DMS153 treated with DMSO at 0.1 percent for 48 hours (cell line): ENCODE results near the gene COPS6.

Experiments used
- DNase-seq: peaks from one replicate; lab custom pipeline; 2025; ENCODE audit not compliant: unreplicated experiment; lab: John Stamatoyannopoulos, UW

Gene COPS6

DNA sequence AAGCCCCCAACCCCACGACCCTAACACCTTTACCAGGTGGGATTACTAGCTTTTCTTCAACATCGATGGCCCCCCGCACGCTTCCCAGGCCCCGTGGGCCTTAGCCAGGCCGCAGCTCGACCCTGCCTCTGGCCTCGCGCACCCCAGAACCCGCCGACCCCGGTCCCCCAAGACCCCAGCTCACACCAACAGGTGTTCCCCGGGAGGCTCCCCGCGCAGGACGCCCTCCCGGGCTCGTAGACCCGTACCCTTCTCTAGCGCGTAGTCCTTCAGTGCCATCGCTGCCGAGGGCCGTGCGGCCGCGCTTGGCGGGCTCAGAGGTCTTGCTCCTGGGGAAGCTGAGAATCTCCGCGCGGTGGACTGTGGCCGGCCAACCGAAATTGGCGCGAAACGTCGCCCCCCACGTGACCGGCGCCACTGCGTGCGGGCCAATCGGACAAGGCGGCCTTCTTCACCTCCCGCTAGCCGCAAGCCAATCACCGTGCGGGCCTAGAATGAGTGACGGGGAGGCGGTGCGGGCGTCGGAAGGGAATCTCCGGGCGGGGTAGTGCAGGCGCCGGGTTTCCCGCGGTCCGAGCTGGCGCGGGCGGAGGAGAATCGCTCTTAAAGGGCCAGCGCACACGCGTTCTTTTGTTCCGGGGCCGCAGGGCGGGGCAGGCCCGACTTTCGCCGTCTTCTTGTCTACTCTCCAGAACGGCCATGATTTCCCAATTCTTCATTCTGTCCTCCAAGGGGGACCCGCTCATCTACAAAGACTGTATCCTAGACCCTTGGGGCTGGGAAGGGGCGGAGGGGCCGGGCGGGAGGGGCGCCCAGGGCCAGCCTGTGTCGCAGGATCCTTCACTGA lies 12.5 kb downstream of the COPS6 start, which contains the start of the genes AP4M1 and MCM7:
Gene AP4M1, plus strand, starts transcription at position 628 of the 847 bp plus-strand sequence. Its CDS starts 72 bp downstream, at position 700.
Gene MCM7, minus strand, starts transcription at position 382 of the 847 bp plus-strand sequence. Its CDS starts 103 bp downstream, at position 279.
- peak; percentile 95 for DNase-seq

DNA sequence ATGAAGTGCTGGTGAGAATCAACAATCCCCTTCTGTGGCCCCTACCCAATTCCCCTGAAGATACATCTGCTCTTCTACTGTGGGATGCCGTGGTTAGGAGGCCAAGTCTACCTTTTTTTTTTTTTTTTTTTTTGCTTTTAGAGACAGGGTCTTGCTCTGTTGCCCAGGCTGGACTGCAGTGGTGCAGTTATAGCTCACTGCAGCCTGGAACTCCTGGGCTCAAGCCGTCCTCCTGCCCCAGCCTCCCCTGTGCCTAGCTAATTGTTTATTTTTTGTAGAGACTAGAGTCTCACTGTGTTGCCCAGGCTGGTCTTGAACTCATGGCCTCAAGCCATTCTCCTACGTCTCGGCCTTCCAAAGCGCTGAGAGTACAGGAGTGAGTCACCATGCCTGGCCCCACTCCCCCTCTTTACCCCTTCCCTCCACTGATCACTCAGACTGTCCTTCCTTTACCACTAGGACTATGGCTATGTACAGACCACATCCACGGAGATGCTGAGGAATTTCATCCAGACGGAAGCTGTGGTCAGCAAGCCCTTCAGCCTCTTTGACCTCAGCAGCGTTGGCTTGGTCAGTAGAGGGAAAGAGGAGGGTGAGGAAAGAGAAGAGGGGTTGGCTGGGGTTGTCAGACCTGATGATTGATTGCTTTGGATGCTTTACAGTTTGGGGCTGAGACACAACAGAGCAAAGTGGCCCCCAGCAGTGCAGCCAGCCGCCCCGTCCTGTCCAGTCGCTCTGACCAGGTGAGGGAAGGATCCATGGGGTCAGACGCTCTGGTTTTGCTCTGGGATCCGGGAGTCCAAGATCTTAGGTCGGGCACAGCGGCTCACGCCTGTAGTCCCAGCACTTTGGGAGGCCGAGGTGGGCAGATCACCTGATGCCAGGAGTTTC lies 14.4 kb downstream of the COPS6 start:
- DNase-seq = no peak

DNA sequence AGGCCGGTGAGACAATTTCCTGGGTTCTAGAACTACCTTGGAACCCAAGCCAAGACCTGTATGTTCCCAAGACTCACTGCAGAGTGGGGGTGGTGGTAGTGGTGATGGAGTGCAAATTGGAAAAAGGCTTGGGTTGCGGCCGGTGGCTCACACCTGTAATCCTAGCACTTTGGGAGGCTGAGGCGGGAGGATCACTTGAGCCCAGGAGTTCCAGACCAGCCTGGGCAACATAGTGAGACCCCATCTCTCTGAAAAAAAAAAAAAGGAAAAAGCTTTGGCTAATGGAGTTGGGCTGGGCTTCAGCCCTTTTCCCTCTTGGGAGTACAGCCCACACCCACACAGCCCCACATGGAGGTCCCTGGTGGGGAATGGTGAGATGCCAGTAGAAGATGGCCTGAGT lies 16.8 kb downstream of the COPS6 start:
- no peak for DNase-seq

DNA sequence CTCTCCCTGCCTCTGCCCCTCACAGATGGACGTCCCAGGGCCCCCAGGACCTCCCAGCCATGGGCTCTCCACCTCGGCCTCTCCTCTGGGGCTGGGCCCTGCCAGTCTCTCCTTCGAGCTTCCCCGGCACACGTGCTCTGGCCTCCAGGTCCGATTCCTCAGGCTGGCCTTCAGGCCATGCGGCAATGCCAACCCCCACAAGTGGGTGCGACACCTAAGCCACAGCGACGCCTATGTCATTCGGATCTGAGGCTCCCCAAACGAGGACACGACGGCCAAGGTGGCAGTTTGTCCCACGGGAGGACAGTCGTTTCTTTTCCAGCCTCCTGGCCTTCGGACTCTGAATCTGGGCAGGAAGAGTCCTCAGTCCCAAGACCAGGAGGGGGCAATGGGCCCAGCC lies 17.9 kb downstream of the COPS6 start:
- DNase-seq = no peak

DNA sequence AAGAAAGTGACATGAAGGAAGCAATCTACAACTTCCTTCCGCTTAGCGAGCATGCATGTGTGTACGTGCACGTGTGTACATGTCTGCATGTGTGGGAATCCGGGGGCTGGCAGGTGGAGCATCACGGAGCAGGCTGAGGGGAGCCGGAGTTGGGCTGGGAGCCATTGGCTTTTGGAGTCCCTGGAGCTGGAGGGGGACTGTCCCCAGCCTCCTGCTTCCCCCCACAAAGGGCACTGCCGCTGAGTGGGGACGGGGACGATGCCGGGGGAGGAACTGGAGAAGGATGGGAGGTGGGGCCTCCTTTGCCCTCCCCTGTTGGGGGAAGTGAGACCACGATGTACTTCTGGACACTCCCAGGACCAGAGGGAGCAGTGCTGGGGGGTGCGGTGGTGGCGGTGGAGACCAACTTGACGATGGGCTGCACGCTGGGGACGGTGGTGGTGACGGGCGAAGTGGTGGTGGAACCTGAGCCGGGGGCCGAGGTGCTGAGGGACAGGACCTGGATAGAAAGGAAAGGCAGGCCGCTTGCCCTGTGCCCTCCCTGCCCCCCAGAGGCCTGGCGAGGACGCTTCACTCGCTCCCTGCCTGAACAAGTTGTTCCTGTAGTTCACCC lies 18.5 kb downstream of the COPS6 start:
- no peak for DNase-seq

DNA sequence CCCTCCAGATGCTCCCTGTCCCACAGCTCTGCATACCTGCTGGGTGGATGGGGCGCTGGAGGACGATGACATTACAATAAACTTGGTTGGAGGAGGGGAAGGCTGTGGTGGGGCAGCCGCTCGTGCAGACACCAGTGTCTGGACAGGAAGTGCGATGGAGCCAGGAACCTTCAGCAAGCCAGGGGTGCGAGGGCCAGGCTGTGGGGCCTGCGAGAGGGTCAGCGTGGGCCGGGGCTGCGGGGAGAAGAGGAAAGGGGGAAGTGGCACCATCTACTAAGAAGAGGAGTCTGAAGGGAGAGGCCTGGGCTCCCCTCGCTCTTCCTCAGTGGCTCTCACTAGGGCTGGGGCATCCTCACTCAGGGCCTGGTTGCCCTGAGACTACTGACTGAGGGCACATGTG lies 19.1 kb downstream of the COPS6 start:
- DNase-seq = no peak

DNA sequence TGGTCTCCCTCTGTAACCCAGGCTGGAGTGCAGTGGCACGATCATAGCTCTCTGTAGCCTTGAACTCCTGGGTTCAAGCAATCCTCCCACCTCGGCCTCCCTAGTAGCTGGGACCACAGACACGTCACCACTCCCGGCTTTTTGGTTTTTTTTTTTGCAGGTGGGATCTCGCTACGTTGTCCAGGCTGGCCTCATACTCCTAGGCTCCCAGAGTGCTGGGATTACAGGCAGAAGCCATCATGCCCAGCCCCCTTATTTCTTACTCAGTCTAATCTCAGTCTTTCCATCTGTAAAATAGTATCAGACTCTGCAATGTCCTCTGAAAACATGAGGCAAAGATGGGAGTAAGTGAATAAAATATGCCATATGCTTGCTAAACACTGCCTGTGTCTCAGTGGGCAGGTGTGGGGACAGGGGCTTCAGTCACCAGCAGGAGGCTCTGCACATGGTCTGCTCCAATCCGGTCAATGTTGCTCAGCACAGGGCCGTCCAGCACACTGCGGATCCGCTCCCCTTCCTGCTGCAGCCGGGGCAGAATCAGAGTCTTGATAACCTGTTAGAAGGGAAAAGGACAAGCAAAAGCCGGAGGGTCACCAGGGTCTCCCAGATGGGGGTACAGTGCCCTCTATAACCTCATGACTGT lies 20.9 kb downstream of the COPS6 start:
- no peak for DNase-seq

DNA sequence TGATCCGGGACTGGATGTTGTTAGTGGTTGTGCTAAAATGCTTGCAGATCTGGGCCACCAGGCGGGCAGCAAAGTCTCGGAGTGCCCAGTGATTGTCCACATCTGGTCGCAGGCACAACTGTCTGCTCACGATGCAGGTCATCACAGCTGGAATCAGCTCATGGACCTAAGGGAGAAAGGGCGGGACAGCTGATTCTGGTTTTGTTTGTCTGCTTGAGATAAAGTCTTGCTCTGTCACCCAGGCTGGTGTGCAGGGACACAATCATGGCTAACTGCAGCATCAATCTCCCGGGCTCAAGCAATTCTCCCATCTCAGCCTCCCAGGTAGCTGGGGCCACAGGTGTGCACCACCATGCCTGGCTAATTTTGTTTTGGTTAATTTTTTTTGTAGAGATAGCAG lies 22.4 kb downstream of the COPS6 start:
- no peak for DNase-seq

DNA sequence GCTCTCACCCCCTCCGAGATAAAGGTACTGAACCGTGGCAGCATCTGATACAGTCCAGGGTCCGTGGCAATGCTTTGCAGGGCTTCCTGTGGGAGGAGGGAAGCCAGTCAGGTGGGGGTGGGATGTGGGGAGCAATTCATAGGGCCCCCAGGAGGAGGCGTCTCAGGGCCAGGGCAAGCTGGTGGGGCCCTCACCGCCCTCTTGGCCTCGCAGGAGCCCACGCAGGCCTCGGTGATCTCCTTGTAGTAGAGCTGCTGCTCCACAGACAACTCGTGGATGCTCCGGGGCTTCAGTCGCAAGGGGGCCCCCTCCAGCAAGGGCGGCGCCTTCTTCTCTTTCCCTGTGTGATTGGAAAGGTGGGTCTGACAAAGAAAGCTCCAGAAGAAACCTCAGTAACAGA lies 23.1 kb downstream of the COPS6 start:
- DNase-seq = no peak

DNA sequence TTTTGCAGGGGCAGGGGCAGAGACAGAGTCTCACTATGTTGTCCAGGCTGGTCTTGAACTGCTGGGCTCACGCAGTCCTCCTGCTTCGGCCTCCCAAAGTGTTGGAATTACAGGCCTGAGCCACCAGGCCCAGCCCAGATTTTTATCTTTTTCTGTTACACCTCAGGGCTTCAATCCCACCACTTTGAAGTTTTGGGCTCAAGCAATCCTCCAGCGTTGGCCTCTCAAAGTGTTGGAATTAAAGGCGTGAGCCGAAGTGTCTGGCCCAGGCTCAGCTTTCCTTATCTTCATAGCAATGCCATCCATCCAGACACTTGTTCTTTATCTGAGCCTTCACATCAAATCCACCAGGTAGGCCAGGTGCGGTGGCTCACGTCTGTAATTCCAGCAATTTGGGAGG lies 26.3 kb downstream of the COPS6 start:
- DNase-seq = no peak

DNA sequence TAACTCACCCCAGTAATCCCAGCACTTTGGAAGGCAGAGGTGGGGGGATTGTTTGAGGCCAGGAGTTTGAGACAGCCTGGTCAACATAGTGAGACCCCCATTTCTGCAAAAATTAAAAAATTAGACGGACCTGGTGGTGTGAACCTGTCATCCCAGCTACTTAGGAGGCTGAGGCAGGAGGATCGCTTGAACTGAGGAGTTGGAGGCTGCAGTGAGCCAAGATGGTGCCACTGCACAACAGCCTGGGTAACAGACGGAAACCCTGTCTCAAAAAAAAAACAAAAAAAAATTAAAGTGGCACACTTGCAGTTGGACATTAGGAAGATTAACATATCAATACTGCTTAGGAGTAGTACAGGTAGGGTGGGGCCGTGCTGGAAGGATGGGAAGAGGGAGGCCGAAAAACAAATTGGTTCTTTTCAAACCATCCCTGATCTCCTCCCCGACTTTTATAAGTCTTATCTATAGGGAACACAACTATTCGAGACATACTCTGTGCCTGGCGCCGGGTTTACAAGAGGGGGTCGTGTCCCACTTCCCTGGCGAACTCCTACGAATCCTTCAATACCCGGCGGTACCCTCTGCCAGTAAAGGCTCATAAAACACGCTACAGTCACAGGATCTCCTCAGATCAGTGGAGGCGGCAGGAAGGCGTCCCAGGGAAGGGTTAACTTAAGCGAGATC lies 29.8 kb downstream of the COPS6 start:
- DNase-seq = no peak

DNA sequence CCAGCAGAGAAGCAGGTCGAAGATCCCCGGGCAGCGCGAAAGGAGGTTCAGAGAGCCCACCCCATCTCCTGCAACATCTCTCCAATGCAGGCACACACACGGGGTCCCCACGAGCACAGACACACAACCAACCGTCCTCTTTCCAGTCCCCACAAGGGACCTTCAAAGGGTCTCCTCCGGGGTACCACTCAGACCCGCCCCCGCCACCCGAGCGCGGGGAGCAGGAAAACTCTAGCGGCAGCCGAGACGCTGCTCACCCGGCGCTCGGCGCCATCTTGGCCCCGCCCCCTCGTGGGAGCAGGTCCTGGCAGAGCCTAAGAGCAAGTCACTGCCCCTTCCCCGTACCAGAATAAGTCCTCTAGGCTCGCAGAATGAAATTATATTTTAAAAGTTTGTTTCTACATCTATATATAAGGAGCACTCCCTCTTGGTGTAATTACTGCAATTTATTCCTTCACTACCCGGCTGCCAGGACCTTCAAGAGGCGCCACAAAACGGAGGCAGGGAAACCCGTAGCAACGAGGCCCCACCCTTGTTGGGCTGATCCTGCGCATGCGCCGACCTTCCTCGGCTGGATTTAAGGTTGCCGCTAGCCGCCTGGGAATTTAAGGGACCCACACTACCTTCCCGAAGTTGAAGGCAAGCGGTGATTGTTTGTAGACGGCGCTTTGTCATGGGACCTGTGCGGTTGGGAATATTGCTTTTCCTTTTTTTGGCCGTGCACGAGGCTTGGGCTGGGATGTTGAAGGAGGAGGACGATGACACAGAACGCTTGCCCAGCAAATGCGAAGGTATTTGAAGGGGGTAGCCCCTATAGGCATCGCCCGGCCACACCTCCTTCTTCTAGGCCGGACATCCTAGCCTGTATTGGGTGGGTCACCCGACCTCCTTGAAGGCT lies 30.6 kb downstream of the COPS6 start, which contains the start of the genes CNPY4 and TAF6:
Gene CNPY4, plus strand, starts transcription at position 563 of the 898 bp plus-strand sequence. Its CDS starts 111 bp downstream, at position 674.
Gene TAF6, minus strand, starts transcription at position 287 of the 898 bp plus-strand sequence. CDS start 5,149 bp downstream, outside the sequence.
- peak; percentile 93 for DNase-seq

DNA sequence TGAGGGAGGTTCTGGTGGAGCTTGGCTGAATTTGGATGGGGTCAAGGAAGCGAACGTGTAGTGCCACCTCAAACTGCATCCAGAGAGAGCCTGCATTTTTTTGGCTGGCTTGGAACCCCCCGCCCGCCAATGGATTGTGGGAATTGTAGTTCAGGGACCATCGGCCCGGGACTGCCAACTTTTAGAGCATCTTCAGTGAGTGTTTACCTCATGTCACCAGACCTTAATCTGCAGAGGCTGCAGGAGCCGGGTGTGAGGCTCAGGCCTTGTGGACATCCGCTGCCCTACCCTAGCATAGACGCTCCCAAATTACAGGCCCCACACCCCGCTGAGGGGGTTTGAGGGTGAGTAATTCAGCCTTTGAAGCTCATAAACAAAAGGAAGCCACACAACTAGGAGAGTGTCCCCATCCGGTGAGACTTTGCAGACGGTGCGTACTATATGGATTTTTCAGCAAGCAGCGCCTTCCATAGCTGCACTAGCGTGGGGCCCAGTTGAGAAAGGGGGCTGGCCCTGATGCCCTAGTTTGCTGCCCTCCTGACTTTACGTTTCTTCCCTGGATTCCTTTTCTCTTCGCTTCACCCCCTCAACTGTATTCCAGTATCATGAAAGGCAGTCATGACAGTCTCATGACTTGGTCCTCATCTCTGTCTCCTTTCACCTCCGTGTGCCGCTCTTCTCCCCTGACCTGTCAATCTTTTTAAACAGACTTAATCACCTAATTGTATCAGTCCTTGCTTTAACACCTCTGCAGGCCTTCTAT lies 31.4 kb downstream of the COPS6 start:
- peak; percentile 31 for DNase-seq

DNA sequence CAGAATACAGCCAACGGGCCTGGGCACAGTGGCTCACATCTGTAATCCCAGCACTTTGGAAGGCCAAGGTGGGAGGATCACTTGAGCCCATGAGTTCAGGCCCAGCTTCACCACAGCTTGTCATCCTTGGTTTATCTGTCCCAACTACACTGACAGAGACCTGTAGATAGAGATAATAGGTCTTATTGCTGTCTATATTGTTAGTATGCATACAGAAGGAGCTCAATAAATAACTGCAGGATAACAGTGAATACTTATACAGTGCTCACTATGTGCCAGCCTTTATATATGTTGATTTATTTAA lies 31.9 kb downstream of the COPS6 start:
- no peak for DNase-seq

DNA sequence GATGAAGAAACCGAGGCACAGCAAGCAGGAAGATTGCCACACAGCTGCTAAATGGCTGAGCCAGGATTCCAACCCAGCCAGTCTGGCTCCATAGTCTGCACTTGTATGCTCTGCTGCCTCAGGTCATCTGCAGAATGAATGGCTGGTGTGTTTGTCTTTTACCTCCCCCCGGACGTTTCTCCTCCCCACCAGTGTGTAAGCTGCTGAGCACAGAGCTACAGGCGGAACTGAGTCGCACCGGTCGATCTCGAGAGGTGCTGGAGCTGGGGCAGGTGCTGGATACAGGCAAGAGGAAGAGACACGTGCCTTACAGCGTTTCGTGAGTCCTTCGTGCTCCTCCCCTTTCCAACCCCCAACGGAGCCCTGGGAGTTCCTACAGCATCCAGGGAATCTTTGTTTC lies 33.3 kb downstream of the COPS6 start:
- peak; percentile 91 for DNase-seq

DNA sequence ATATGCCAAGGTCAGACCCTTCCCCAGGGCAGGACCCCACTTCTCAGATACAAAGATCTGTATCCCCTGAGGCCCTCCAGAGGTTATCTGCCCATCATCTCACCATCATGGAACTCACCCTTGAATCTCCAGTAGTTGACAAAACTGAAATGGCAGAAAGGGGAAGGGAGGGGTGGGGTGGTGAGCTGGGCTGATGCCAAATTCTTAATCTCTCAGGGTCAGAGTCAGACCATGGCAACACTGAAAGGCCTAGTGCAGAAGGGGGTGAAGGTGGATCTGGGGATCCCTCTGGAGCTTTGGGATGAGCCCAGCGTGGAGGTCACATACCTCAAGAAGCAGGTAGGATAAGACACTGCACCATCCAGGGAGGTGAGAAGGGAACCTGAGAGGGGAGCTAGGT lies 33.8 kb downstream of the COPS6 start:
- DNase-seq = no peak

DNA sequence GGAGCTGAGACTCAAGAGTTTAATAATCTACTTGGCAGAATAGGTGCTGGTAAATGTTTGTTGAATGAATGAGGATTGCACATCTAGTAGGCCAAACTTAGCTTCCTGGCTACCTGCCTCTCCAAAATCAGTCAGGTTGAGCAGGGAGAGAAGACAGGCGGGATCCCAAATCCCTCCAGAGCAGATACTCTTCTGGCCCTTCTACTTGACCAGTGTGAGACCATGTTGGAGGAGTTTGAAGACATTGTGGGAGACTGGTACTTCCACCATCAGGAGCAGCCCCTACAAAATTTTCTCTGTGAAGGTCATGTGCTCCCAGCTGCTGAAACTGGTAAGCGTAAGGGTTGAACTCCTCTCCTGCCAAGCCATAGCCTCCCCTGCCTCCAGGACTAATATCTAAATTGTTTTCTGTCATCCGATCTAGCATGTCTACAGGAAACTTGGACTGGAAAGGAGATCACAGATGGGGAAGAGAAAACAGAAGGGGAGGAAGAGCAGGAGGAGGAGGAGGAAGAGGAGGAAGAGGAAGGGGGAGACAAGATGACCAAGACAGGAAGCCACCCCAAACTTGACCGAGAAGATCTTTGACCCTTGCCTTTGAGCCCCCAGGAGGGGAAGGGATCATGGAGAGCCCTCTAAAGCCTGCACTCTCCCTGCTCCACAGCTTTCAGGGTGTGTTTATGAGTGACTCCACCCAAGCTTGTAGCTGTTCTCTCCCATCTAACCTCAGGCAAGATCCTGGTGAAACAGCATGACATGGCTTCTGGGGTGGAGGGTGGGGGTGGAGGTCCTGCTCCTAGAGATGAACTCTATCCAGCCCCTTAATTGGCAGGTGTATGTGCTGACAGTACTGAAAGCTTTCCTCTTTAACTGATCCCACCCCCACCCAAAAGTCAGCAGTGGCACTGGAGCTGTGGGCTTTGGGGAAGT lies 35.8 kb downstream of the COPS6 start:
- DNase-seq = no peak
